Neural progenitor cell (in vitro differentiated cells): ENCODE data around the gene EHD4. TPM values are rescaled to one million over a fixed set of nuclear protein-coding genes. Genes with fewer than 3 reads are reported as not detected.

Experiments
- DNase-seq: peaks from one replicate; pipeline ENCODE4 v3.0.0-alpha.2; 2016; ENCODE audit warnings: low spot score
- H2AFZ ChIP-seq: fragments of 200-600 bp; sonication (generic); replicated peaks from 2 replicates; pipeline ENCODE4 v1.6.1; 2016; ENCODE audit warnings: antibody characterized with exemption
- H3F3A ChIP-seq: fragments of 200-600 bp; sonication (generic); 2 replicates; pipeline ENCODE4 v1.6.1; 2016; ENCODE audit warnings: antibody characterized with exemption, low read depth
- H3K27ac ChIP-seq: fragments of 200-600 bp; sonication (generic); 2 replicates; pipeline ENCODE4 v1.5.1; 2016; ENCODE audit warnings: mild to moderate bottlenecking
- H3K27me3 ChIP-seq: fragments of 200-600 bp; sonication (generic); 2 replicates; pipeline ENCODE4 v1.6.1; 2016; ENCODE audit warnings: mild to moderate bottlenecking, moderate library complexity
- H3K36me3 ChIP-seq: fragments of 200-600 bp; sonication (generic); 2 replicates; pipeline ENCODE4 v1.5.1; 2016
- H3K4me1 ChIP-seq: fragments of 200-600 bp; sonication (generic); 2 replicates; pipeline ENCODE4 v1.6.1; 2016; ENCODE audit warnings: mixed run types
- H3K4me2 ChIP-seq: fragments of 200-600 bp; sonication (generic); 2 replicates; pipeline ENCODE4 v1.6.1; 2016
- H3K4me3 ChIP-seq: fragments of 200-600 bp; sonication (generic); 2 replicates; pipeline ENCODE4 v1.5.1; 2016
- H3K79me2 ChIP-seq: fragments of 200-600 bp; sonication (generic); 2 replicates; pipeline ENCODE4 v1.6.1; 2016; ENCODE audit warnings: low read depth
- H3K9ac ChIP-seq: fragments of 200-600 bp; sonication (generic); 2 replicates; pipeline ENCODE4 v1.6.1; 2016
- H3K9me3 ChIP-seq: fragments of 200-600 bp; sonication (generic); 2 replicates; pipeline ENCODE4 v1.5.1; 2016; ENCODE audit warnings: low read depth
- H4K20me1 ChIP-seq: fragments of 200-600 bp; sonication (generic); 2 replicates; pipeline ENCODE4 v1.6.1; 2016; ENCODE audit warnings: low read depth
- H3K27ac Mint-ChIP-seq: 3 replicates; pipeline ENCODE4 v1.8.0; 2021; ENCODE audit warnings: mixed read lengths
- H3K27me3 Mint-ChIP-seq: 2 replicates; pipeline ENCODE4 v1.8.0; 2022; ENCODE audit warnings: low read depth, mild to moderate bottlenecking, inconsistent platforms, moderate library complexity, mixed read lengths; ENCODE audit not compliant: insufficient read depth
- H3K36me3 Mint-ChIP-seq: 3 replicates; pipeline ENCODE4 v1.8.0; 2021; ENCODE audit warnings: mixed read lengths
- H3K4me1 Mint-ChIP-seq: 3 replicates; pipeline ENCODE4 v1.8.0; 2021; ENCODE audit warnings: mixed read lengths
- H3K4me3 Mint-ChIP-seq: 3 replicates; pipeline ENCODE4 v1.8.0; 2021; ENCODE audit warnings: mild to moderate bottlenecking, moderate library complexity, mixed read lengths
- H3K9me3 Mint-ChIP-seq: 3 replicates; pipeline ENCODE4 v1.8.0; 2020; ENCODE audit warnings: mixed read lengths
- EZH2 ChIP-seq: fragments of 200-600 bp; sonication (generic); IDR thresholded peaks from 2 replicates; pipeline ENCODE4 v1.6.1; 2017; ENCODE audit warnings: antibody characterized with exemption, mild to moderate bottlenecking, moderate library complexity
- EZH2phosphoT487 ChIP-seq: fragments of 200-600 bp; sonication (generic); IDR thresholded peaks from 2 replicates; pipeline ENCODE4 v1.6.1; 2017; ENCODE audit warnings: antibody characterized with exemption
- total RNA-seq: library from RNA; depleted of rRNA; stranded (reverse); fragments of >200 nt; gene quantifications from 2 replicates; pipeline ENCODE4 v1.2.3, GENCODE V29; 2015; ENCODE audit warnings: low replicate concordance
- TF ChIP-seq, protein P1 (sequence below): fragments of 200-600 bp; sonication (generic); IDR thresholded peaks from 2 replicates; pipeline ENCODE4 v1.5.1; 2017; ENCODE audit warnings: antibody characterized with exemption, mild to moderate bottlenecking

Gene EHD4
- total RNA-seq, 1 donor from 2014 or later = 6.9 TPM

GRCh38 chr15:42012928-42013482 is 40.6 kb upstream of the EHD4 start:
- H3K4me2 ChIP-seq = no peak overlapping the region
- H3K9me3 Mint-ChIP-seq = no peaks in the 10 kb centered on the region
- no peaks in the 10 kb centered on the region for H3K4me1 ChIP-seq
- no peaks in the 10 kb centered on the region for H3F3A ChIP-seq
- H3K4me3 Mint-ChIP-seq = no peak overlapping the region
- no peak overlapping the region for H3K4me3 ChIP-seq
- no peak overlapping the region for H2AFZ ChIP-seq
- H3K36me3 Mint-ChIP-seq = no peaks in the 10 kb centered on the region
- no peak overlapping the region for H3K9ac ChIP-seq
- H4K20me1 ChIP-seq = no peaks in the 10 kb centered on the region
- no peak overlapping the region for H3K27ac ChIP-seq
- TF ChIP-seq EZH2 (no peak), EZH2phosphoT487 (no peak)
- TF ChIP-seq, protein P1, sequence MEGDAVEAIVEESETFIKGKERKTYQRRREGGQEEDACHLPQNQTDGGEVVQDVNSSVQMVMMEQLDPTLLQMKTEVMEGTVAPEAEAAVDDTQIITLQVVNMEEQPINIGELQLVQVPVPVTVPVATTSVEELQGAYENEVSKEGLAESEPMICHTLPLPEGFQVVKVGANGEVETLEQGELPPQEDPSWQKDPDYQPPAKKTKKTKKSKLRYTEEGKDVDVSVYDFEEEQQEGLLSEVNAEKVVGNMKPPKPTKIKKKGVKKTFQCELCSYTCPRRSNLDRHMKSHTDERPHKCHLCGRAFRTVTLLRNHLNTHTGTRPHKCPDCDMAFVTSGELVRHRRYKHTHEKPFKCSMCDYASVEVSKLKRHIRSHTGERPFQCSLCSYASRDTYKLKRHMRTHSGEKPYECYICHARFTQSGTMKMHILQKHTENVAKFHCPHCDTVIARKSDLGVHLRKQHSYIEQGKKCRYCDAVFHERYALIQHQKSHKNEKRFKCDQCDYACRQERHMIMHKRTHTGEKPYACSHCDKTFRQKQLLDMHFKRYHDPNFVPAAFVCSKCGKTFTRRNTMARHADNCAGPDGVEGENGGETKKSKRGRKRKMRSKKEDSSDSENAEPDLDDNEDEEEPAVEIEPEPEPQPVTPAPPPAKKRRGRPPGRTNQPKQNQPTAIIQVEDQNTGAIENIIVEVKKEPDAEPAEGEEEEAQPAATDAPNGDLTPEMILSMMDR = no peak
- H3K4me1 Mint-ChIP-seq = peaks cover 7% of the 10 kb centered on the region
- peaks cover 11% of the 10 kb centered on the region for H3K27me3 Mint-ChIP-seq
- DNase-seq = no peak
- no peaks in the 10 kb centered on the region for H3K9me3 ChIP-seq
- no peaks in the 10 kb centered on the region for H3K27me3 ChIP-seq
- no peak overlapping the region for H3K27ac Mint-ChIP-seq
- H3K79me2 ChIP-seq = no peaks in the 10 kb centered on the region
- no peaks in the 10 kb centered on the region for H3K36me3 ChIP-seq

- Histone ChIP-seq H3K27me3 (no peaks in the 10 kb centered on the region), H3F3A (no peaks in the 10 kb centered on the region), H2AFZ (peak overlapping the region; percentile 47), H3K36me3 (no peaks in the 10 kb centered on the region), H3K27ac (no peak overlapping the region), H3K9ac (no peak overlapping the region), H3K4me2 (no peak overlapping the region), H3K4me1 (no peaks in the 10 kb centered on the region), H3K4me3 (no peak overlapping the region), H4K20me1 (no peaks in the 10 kb centered on the region), H3K79me2 (no peaks in the 10 kb centered on the region), H3K9me3 (no peaks in the 10 kb centered on the region)
- H3K4me3 Mint-ChIP-seq = no peak overlapping the region
- no peak for DNase-seq
- peaks cover 7% of the 10 kb centered on the region for H3K4me1 Mint-ChIP-seq
- TF ChIP-seq EZH2 = no peak
- no peak for TF ChIP-seq EZH2phosphoT487
- no peaks in the 10 kb centered on the region for H3K9me3 Mint-ChIP-seq
- H3K36me3 Mint-ChIP-seq = no peaks in the 10 kb centered on the region
- peak overlapping the region; percentile 70 for H3K27ac Mint-ChIP-seq
- peaks cover 14% of the 10 kb centered on the region for H3K27me3 Mint-ChIP-seq
Observed at GRCh38 chr15:42012241-42012640, 39.9 kb upstream of the EHD4 start.

DNA sequence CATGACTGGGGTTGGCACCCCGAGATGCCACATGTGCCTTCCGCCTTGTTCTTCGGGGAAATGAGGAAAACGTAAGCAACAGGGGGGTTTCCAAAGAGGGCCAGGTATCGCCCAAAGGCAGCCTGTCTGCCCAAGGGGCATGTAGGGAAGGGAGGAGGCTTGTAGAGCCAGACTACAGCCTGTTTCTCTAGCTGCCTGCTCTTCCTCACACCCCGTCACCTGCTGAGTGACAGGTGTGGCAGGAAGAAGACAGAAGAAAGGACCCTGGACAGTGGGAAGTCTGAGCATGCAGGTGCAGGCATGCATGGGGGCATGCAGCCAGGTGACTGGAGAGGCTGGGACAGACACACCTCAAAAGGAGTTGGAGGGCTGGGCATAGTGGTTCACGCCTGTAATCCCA is 38.7 kb upstream of the EHD4 start:
- Mint-ChIP-seq H3K36me3 (no peaks in the 10 kb centered on the region), H3K4me1 (peaks cover 9% of the 10 kb centered on the region), H3K27me3 (peaks cover 11% of the 10 kb centered on the region), H3K4me3 (no peak overlapping the region), H3K27ac (peak overlapping the region; percentile 50), H3K9me3 (no peaks in the 10 kb centered on the region)
- no peaks in the 10 kb centered on the region for H3F3A ChIP-seq
- TF ChIP-seq, protein P1 = no peak
- no peak for TF ChIP-seq EZH2
- no peak for TF ChIP-seq EZH2phosphoT487
- H3K9ac ChIP-seq = no peak overlapping the region
- no peaks in the 10 kb centered on the region for H3K36me3 ChIP-seq
- H2AFZ ChIP-seq = no peak overlapping the region
- no peak overlapping the region for H3K4me2 ChIP-seq
- H3K4me3 ChIP-seq = no peak overlapping the region
- no peaks in the 10 kb centered on the region for H3K9me3 ChIP-seq
- DNase-seq = no peak
- H3K27me3 ChIP-seq = no peaks in the 10 kb centered on the region
- no peaks in the 10 kb centered on the region for H3K79me2 ChIP-seq
- no peaks in the 10 kb centered on the region for H4K20me1 ChIP-seq
- H3K27ac ChIP-seq = no peak overlapping the region
- H3K4me1 ChIP-seq = no peaks in the 10 kb centered on the region

DNA sequence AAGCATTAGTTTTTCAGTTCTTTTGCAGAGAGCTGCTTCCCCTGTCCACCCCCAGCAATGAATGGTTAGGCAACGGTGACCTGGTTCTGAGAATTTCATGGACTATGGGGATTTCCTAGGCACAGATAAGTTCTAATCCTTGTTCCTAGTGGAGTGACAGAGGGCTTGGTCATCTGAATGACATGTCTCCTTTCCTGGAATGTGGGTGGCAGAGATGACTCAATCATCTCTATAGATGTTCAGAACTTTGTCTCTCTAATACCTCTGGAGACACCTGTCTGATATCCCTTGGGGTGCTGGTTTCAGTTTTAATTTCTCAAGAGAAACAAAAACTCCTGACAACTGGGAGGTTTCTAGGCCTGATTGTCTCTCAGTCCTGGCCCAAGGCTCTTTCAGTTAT is 38.1 kb upstream of the EHD4 start:
- no peaks in the 10 kb centered on the region for H3K4me1 ChIP-seq
- H4K20me1 ChIP-seq = no peaks in the 10 kb centered on the region
- Mint-ChIP-seq H3K9me3 (no peaks in the 10 kb centered on the region), H3K4me3 (no peak overlapping the region), H3K27me3 (peaks cover 9% of the 10 kb centered on the region), H3K4me1 (peaks cover 16% of the 10 kb centered on the region), H3K27ac (no peak overlapping the region), H3K36me3 (no peaks in the 10 kb centered on the region)
- H2AFZ ChIP-seq = no peak overlapping the region
- no peak for DNase-seq
- no peaks in the 10 kb centered on the region for H3K27me3 ChIP-seq
- no peaks in the 10 kb centered on the region for H3K79me2 ChIP-seq
- no peak overlapping the region for H3K4me2 ChIP-seq
- no peaks in the 10 kb centered on the region for H3F3A ChIP-seq
- no peak overlapping the region for H3K27ac ChIP-seq
- TF ChIP-seq EZH2phosphoT487 = no peak
- TF ChIP-seq EZH2 = no peak
- TF ChIP-seq, protein P1 = no peak
- H3K9ac ChIP-seq = no peak overlapping the region
- H3K4me3 ChIP-seq = no peak overlapping the region
- no peaks in the 10 kb centered on the region for H3K36me3 ChIP-seq
- no peaks in the 10 kb centered on the region for H3K9me3 ChIP-seq
